Measurements from ENCODE around the gene GLIS2.
"Not testable (repeated sequence)": the region's sequence is repeated elsewhere in the genome, so short reads cannot be mapped to it uniquely, and the experiment has no call there.

GLIS2 gene

GRCh38 chr16:4321286-4322120, 5.6 kb downstream of the GLIS2 start:
- no peak for DNase-seq

- DNase-seq, result no peak
Measured at GRCh38 chr16:4322121-4323052, 6.5 kb downstream of the GLIS2 start.

- no peak for DNase-seq
Measured at GRCh38 chr16:4323071-4323844, 7.4 kb downstream of the GLIS2 start.

GRCh38 chr16:4323845-4324488, 8.1 kb downstream of the GLIS2 start:
- DNase-seq, result no peak

GRCh38 chr16:4324492-4325252, 8.8 kb downstream of the GLIS2 start:
- no peak for DNase-seq

- DNase-seq, result no peak
Measured at GRCh38 chr16:4325253-4325758, 9.4 kb downstream of the GLIS2 start.

GRCh38 chr16:4327386-4328045, 11.6 kb downstream of the GLIS2 start:
- peak; percentile 11 for DNase-seq

GRCh38 chr16:4328046-4328781, 12.3 kb downstream of the GLIS2 start:
- DNase-seq, result peak; percentile 58

GRCh38 chr16:4328782-4329775, 13.2 kb downstream of the GLIS2 start:
- DNase-seq, result no peak

- peak; percentile 76 for DNase-seq
Measured at GRCh38 chr16:4330277-4330874, 14.5 kb downstream of the GLIS2 start.

- no peak for DNase-seq
Measured at GRCh38 chr16:4332083-4332482, 16.2 kb downstream of the GLIS2 start.

GRCh38 chr16:4332623-4333307, 16.9 kb downstream of the GLIS2 start:
- no peak for DNase-seq

GRCh38 chr16:4333308-4333638, 17.4 kb downstream of the GLIS2 start:
- no peak for DNase-seq

- not testable (repeated sequence) for DNase-seq
Measured at GRCh38 chr16:4333714-4334113, 17.8 kb downstream of the GLIS2 start.

GRCh38 chr16:4334724-4335495, 19.0 kb downstream of the GLIS2 start:
- no peak for DNase-seq

GRCh38 chr16:4336701-4337539, 21.1 kb downstream of the GLIS2 start:
- no peak for DNase-seq

All from CD4-positive, alpha-beta T cell treated with Interleukin-10 for 1 hour (primary cell).